Kidney epithelial cell (primary cell): ENCODE results near the gene AIFM3. TPM values are rescaled to one million over a fixed set of nuclear protein-coding genes. Genes with fewer than 3 reads are reported as not detected.
A peak's percentile ranks its signal among the peaks of the same experiment; 100 is the strongest.

Experiments used
- DNase-seq: peaks from one replicate; pipeline ENCODE4 v3.0.0-alpha.2; 2010; ENCODE audit warnings: low read depth
- H3K27me3 ChIP-seq: 2 replicates; pipeline ENCODE4 v1.6.0; 2011; ENCODE audit warnings: low read length; ENCODE audit not compliant: control insufficient read depth, insufficient read depth
- H3K36me3 ChIP-seq: 2 replicates; pipeline ENCODE4 v1.5.1; 2011; ENCODE audit warnings: low read length; ENCODE audit not compliant: control insufficient read depth, insufficient read depth
- H3K4me3 ChIP-seq: 2 replicates; pipeline ENCODE4 v1.5.1; 2011; ENCODE audit warnings: low read depth, mild to moderate bottlenecking, control low read depth, low read length
- total RNA-seq: library from RNA; depleted of rRNA; stranded (reverse); fragments of >200 nt; gene quantifications from 2 replicates; pipeline ENCODE4 v1.2.3, GENCODE V29; 2015
- TF ChIP-seq, protein P1 (sequence below): IDR thresholded peaks from 2 replicates; pipeline ENCODE4 v1.5.1; 2011; ENCODE audit warnings: mild to moderate bottlenecking, moderate library complexity, low read length, control low read depth, inconsistent platforms; ENCODE audit not compliant: insufficient read depth, poor library complexity, severe bottlenecking

AIFM3 gene
- total RNA-seq, 1 donor from 2014 or later = 1.5 TPM

DNA sequence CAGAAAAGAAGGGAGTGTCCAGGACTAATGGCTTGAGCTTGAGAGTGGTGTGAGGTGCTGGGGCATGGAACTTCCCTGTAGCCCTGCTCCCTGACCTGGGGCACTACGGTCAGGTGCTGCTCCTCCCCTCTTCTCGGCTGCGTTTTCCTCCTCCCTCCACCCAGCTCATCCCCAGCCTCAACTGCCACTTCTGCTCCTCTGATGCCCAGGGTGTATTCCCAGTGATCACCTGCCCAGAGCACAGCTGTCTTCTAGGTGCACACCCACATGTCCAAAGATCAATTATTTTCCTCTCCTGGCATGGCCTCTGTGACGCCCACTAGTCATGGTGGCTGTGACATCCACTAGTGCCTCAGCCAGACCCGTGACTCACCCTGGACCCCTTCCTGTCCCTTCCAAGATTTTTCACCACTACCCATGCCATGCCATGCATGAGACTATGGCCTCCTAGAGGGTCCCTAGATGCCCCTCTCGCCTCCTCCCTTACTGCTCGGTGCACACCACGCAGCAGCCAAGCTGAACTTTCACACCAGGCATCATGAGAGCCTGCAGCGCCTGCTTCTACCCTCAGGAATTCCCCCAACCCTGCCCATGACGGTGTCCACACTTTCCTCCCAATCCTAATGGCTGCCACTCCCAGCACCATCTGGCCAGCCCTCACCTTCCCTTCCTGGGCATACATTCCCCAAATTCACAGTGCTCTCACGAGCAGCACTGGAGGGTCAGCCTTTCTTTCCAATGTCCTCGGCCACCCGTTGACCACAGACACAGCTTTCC is 49.8 kb downstream of the AIFM3 start:
- H3K27me3 ChIP-seq = no peaks in the 10 kb centered on the region
- TF ChIP-seq, protein P1, sequence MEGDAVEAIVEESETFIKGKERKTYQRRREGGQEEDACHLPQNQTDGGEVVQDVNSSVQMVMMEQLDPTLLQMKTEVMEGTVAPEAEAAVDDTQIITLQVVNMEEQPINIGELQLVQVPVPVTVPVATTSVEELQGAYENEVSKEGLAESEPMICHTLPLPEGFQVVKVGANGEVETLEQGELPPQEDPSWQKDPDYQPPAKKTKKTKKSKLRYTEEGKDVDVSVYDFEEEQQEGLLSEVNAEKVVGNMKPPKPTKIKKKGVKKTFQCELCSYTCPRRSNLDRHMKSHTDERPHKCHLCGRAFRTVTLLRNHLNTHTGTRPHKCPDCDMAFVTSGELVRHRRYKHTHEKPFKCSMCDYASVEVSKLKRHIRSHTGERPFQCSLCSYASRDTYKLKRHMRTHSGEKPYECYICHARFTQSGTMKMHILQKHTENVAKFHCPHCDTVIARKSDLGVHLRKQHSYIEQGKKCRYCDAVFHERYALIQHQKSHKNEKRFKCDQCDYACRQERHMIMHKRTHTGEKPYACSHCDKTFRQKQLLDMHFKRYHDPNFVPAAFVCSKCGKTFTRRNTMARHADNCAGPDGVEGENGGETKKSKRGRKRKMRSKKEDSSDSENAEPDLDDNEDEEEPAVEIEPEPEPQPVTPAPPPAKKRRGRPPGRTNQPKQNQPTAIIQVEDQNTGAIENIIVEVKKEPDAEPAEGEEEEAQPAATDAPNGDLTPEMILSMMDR = no peak
- no peak for DNase-seq
- H3K4me3 ChIP-seq = no peak overlapping the region
- no peaks in the 10 kb centered on the region for H3K36me3 ChIP-seq

DNA sequence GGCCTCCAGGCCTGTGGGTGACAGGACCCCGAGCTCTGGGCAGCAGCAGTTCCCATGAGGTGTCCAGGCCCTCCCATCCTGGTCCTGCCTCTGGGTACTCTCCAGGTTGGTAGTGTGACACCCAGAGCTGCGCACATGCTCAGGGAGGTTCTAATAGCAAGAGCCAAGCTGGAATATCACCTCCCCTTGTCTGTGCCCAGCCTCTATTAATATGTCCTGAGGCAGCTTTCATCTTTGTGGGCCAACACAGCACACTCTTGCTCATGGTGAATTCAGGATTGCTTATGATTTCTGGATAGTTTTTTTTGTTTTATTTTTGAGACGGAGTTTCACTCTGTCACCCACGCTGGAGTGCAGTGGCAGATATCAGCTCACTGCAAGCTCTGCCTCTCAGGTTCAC is 51.3 kb downstream of the AIFM3 start:
- TF ChIP-seq, protein P1 = no peak
- Histone ChIP-seq H3K27me3 (no peaks in the 10 kb centered on the region), H3K4me3 (no peak overlapping the region)

DNA sequence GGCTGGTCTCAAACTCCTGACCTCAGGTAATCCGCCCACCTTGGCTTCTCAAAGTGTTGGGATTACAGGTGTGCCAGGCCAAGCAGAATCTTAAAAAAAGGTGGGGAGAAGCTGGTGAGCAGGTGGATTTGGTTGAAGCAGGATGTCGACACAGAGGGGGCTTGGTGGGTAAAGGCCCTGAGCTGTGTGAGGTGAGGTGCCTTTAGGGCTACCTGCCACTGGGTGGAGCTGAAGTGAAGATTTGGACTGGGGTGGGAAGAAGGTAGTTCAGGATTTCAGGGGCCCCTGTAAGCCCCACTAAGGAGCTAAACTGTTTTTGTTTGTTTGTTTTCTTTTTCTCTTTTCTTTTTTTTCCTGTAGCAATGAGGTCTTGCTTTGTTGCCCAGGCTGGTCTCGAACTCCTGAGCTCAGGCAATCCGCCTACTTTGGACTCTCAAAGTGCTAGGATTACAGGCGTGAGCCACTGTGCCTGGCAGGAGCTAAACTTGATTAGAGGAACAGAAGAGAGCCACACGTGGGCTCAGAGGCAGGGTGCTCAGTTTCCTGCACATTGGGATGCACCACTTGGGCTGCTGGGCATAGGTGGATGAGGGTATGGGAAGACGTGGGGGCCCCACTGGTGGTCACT is 53.9 kb downstream of the AIFM3 start:
- Histone ChIP-seq H3K4me3 (no peak overlapping the region), H3K27me3 (peaks cover 1% of the 10 kb centered on the region), H3K36me3 (no peaks in the 10 kb centered on the region)
- TF ChIP-seq, protein P1 = peak; percentile 23
- no peak for DNase-seq

More for the DNA sequence above, 51.3 kb downstream of the AIFM3 start:
- no peaks in the 10 kb centered on the region for H3K36me3 ChIP-seq
- no peak for DNase-seq

DNA sequence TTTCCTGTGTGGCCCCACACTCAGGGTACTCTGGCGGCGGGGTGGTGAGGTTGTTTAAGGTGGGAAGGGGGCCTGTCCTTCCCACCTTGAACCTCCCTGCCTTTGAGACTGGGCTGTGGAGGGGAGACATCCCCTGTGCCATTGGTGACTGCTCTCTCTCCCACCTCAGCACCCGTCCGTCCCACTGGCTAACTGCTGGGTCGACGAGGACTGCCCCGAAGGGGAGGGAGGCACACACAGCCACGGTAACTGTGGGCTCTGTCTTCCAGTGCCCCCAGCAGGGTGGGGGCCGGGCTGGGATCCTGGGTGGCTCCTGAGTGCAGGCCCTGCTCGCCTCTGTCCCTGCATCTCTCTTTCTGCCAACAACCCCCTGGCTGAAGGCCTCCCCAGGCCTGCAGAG is 55.5 kb downstream of the AIFM3 start:
- Histone ChIP-seq H3K4me3 (no peak overlapping the region), H3K27me3 (peaks cover 2% of the 10 kb centered on the region), H3K36me3 (no peaks in the 10 kb centered on the region)
- DNase-seq = no peak
- TF ChIP-seq, protein P1 = no peak

DNA sequence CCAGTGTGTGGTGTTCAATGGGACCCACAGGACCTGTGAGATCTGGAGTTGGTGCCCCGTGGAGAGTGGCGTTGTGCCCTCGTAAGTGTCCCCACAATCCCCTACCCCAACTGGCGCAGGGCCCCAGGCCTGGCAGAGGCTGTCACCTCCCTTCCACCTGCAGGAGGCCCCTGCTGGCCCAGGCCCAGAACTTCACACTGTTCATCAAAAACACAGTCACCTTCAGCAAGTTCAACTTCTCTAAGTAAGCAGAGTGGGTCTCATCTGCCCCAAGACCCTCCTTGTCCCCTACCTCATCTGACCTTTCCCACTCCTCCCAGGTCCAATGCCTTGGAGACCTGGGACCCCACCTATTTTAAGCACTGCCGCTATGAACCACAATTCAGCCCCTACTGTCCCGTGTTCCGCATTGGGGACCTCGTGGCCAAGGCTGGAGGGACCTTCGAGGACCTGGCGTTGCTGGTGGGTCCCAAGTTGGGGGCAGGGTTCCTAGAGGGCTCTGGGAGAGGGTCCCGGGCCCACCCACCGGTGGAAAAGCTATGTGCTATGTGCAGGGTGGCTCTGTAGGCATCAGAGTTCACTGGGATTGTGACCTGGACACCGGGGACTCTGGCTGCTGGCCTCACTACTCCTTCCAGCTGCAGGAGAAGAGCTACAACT is 56.0 kb downstream of the AIFM3 start:
- TF ChIP-seq, protein P1 = no peak
- DNase-seq = no peak
- H3K27me3 ChIP-seq = peaks cover 2% of the 10 kb centered on the region
- no peak overlapping the region for H3K4me3 ChIP-seq
- no peaks in the 10 kb centered on the region for H3K36me3 ChIP-seq
